ENCODE results near the gene CAMK1D.

CAMK1D gene

DNA sequence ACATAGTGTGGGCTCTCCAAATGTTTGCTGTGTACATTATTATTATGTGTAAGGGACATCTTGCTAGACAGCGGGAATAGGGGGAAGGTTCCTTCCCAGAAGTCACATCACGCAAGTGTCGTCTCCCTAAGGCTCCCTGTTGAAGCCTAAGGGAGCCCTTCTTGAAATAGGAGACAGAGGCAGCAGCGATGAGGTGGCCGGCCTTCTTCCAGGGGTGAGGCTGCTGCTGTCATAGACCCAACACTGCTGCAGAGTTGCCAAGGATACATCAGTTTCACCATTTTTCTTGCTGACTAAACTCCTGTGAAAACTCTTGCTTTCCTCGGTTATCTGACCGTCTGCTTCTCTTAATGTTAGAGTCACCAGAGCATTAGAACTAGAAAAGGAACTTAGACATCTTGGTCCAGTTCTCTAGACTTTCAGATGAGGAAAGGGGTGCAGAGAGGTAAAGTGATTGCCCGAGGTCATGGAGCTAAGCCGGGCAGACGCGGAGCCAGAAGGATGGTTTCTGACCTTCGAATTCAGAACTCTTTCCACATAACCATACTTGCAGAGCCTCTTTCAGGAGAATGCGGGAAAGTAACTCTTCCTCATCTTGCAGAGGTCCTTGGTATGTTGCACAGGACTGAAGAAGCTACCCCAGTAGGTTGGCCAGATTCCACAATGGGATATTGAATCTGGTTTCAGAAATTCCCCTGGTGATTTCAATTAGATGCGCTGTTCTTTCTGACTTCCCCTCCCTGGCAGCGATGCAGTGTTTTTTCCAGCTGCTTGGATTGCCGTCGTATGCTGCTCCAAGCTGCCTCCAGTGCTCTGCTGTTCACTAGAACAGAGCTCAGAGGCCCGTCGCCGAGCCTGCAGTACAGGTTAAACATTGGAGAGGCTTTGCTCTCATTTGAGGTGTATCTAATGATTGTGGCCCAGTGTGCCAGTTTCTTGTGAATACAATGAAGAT, 217.1 kb downstream of the CAMK1D start:
- no peak for DNase-seq

DNA sequence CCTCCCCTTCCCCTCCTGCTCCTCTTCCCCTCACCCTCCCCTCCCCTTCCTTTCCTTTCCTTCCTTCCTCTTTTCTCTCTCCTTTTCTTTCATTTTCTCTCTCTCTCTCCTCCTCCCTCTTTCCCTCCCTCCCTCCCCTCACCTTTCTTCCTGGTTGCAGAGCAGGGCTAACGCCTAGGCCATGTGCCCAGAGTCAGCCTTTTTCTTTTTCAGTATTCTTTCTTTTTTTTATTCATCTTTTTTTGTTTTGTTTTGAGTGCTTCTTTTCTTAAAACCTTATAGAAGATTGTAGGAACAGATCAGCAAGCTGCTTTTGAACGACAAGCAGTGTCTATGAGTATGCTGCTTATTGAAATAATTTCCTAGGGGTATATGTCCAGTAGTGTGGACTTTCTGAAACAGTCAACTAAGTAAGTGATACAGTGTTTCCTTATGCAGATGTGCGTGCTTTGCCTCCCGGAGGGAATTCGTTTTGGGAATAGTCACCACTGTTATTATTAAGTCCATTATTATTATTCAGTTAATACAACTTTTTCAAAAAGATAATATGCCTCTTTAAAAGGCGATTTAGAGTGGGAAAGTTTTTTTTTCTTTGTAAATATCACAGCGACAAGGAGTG, 219.2 kb downstream of the CAMK1D start:
- no peak for DNase-seq

DNA sequence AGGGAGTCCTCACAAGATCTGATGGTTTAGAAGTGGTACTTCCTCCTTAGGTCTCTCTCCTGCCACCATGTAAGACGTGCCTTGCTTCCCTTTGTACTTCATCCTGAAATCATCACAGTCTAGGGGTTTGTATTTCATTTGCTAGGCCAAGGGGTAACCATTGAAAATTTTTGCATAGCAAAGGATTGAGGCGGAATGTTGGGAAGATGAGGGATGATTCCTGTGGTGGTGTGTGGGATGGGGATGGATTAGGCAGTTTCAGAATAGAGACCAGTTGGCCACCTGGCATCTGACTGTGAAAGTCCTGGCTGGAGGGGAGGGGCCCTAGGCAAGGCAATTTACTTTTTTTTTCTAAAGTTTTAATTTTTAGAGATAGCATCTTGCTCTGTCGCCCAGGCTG, 222.9 kb downstream of the CAMK1D start:
- no peak for DNase-seq

DNA sequence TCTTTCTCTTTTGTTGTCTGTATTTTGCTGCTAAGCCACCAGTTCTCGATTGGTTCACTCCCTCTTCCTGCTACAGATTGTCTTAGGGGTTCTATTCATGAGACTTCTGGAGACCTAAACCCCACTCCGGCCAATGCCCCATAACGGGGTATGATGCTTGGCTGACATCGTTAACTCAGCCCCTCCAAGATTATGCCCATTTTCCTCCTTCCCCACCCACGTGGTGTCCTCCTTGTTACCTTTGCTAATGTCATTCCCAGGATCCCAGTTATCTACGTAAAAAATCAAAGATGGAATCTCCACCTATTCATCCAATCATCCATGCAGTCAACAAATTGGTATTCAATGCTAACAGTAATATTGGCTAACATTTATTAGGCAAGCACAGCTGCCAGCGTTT, 228.3 kb downstream of the CAMK1D start:
- no peak for DNase-seq

DNA sequence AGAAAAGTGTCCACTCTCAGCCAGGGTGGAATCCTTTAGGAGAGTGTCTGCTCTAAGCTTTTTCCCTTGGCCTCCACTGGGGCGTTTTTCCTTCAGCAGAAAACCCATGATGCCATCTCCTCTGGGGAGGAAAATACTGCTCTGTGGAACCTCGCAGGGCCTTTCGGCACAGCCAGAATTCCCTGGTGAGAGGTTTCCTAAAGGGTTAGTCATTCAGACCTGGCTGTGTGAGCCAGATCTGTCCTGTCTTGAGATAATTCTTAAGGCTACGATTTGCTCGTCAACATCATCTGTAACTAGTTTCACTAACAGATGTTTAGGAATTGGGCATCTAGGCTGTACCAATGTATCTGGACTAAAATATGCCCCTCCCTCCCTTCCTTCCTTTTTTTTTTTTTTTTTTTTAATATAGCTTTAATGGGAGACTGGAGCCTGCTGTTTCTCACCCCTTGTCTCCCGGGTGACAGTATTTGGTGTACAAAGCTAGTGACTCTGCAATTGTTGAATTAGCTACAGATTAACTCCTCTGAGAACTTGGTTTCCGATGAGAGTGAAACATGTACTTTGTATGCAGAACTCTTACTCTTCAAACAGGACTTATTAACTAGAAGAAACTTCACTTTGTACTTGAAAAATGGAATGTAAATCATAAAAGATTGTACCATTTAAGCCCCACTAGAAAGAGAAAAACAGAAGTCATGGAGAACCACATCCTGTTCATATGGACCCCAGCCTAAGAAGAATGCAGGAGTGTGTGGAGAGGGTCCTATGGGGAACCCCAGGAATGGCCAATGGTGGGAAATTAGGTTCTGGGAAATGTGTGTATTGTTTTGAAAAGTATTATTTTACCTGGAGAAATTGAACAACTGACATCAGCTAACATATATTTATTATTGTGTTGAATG, 230.9 kb downstream of the CAMK1D start:
- DNase-seq = no peak

DNA sequence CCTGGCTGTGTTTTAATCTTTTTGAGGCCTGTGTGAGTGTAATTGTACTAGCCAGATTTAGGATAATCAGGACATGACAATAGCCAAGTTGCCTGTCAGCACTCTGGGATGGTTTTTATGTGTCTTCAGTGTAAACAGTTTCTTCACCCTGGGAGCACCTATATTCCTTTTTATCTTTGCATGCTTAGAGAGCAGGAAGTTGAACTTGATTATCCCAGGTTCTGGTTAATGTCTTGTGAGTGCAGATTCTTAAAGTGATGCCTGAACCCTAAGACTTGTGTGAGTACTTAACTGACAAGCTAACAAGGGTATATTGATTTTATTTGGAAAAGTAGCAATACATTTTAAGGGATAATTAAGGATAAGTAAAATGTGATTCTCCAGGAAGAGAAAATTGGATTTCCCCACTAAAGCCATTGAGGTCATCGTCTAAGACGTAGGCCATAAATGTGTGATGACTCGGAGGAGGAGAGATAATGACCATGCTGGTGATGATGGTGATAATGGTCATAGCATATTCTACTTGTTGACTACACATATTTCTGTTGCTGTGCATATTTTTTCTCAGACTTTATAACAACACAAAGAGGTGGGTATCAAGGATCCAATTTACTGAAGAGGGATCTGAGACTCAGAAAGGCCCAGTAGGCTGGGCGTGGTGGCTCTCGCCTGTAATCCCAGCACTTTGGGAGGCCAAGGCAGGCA, 234.7 kb downstream of the CAMK1D start:
- no peak for DNase-seq

DNA sequence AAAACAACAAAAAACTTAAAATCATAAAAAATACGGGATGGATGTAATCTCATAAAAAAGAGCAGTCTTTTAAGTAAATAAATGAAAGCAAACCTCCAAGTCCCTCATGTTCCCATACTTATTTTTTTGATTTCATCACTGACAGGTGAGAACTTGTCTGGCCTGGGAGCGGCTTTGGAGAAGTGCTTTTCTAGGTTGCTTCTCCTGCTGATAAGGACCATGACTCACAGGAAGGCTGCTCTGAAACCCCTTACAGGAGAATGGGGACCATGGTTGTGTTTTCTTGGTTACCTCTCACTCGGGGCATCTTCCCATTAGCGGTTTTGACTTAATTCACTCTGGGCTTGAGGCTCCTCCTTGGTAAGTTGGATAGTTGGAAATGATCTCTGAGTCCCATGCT, 237.4 kb downstream of the CAMK1D start:
- DNase-seq = no peak

DNA sequence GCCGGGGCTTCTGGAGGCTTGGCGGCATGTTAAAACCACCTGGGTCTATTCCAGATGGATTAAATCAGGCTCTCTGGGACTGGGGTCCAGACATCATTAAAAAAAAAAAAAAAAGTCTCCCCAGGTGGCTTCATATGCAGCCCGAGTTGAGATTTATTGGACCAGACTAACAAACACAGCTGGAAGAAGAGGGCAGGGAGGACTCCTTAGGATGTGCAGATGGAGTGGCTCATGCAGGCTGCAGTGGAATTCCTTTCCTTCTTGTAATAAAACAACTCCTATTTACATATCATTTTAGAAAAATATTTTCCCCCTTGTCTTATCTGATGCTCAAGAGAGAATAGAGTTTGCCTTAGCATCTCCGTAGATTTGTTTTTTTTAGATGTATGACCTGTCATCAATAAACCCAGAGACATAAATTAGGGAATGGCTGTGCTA, 238.1 kb downstream of the CAMK1D start:
- no peak for DNase-seq

DNA sequence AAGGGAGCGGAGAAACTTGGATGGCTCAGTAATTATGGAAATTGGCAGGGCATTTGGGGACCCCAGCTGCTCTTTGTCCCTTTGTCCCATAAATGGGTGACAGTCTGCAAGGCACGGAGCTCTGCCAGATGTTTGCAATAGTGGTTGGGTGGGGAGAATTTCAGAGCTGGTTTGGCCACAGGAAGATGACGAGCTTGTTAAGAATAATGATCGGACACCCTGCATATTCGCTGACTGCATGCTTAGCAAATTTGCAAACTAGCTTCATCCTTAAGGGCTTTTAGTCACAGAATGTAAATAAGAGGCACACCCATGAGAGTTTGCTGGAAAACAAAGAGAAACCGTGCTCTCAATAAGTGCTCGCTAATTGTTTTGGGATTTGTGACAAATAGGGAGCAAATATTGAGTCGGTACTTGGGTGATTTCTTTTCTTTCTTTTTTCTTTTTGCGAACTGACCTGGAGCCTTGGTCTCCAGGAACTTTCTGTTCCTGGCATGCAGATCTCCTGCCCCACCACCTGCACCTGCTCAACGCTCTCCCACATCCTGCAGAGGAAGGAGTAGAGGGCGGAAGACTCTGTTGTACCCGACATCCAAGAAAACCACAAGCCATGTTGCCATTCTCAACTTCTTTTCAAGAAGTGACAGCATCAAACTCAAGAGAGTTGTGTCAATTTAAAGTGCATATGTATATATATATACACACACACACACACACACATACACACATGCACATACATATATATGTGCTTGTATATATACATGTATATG, 238.9 kb downstream of the CAMK1D start:
- no peak for DNase-seq

DNA sequence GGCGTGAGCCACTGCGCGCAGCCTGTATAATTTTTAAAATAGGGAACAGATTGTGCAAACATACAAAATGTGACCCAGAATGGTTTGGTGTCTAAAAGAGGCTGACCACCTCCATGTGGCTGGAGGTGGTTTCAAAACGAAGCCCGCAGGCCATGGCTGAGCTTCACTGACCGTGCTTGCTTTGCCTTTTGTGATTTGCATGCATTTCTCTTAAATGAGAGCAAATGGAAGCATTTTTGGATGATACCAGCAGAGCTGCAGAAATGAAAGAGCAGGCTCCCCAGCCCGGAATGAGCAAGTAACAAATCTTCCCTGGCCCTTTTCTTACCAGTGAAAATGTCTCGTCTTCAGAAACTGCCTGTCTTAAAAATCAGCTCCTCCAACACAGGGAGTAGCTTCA, 239.9 kb downstream of the CAMK1D start:
- no peak for DNase-seq

DNA sequence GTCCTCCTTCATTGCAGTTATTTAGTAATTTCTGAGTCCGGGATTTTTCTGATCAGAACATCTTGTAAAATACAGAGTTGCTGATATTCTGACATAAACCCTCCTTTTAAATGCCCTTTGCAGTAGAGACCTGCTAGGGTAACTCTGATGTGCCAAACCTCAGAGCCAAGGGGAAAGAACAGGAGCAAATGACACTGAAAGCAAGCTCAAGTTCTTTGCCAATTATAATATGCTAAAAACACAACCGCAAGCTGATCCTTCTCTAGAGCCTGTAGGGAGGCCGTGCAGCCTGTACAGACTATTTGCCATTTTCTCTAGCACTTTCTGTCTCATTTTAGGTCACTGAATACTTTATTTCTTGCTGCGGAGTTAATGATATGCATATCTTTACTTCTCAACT, 240.4 kb downstream of the CAMK1D start:
- no peak for DNase-seq

DNA sequence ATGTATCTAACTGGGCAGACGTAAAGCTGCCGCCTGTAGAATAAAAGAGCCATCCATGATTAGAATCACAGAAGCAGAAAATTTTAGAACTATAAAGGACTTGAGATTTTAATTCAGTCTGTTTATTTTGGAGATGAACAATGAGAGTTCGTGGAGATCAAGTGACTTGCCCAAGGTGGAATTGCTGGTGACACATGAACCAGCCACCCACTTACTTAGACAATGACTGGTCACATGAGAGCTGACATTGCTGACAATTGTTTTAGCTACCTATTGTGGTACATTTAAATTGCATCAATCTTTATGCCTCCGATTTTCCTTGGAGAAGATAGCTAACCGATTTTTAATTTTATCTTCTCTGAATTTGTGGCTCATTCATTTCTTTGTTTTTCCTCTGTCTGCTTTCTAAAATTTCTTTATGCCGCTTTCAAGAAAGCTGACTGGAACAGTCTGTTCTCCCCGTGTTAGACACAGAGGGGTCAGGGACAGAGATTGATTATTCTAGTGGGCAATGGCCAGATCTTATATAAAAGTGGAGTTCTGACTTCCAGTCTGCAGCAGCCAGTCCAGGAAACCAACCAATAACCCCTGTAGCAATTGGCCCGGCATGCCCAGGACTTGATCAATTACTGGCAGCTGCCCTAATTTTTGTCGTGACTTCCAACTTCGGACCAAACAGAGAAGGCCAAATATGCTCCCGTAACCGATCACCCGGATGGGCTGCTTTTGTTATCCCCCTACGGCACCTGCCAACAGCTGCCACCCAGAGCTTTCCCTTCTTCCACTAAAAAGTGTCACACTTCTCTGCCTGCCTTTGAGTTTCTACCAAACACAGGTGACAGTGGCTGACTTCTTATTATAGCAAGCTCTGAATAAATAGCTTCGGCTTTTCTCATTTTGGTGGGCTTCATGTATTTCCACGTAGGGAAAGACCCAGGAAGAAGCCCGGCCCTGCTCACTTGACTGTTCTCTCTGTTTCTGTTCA, 241.6 kb downstream of the CAMK1D start:
- DNase-seq = no peak

DNA sequence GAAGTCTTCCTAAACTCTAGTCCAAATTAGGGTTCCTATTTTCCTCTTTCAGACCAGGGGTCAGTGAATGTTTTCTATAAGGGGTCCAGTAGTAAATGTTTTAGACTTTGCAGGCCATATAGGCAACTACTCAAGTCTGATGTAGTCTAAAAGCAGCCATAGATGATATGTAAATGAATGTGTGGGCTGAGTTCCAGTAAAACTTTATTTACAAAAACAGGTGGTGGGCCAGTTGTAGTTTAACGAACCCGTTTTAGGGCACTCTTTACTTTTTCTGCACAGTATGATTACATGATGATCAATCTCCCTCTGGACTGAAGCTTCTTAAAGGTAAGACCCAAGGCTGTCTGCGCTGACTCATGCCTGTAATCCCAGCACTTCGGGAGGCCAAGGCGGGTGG, 243.6 kb downstream of the CAMK1D start:
- DNase-seq = no peak

DNA sequence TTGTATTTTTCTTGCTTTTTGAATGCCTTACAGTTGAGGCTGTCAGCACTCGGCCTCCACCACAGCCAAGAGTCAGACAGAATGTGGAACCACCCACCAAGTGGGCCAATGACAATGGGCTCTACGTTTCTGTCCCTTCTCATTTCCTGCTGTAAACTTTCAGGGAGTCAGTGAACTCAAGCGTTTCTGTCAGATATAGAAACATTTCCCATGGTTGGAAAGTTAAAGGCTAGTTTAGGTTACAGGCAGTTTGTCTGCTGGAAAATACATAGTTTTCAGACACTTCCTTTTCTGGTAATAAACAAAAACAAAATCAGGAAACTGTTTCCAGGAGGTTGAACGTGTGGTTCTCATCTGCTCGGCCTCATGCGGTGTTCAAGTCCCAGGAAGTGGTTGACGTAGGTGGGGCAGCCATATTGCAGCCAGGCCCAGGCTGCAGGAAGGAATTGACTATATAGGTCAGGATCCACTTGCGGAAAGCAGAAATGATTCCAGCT, 245.1 kb downstream of the CAMK1D start:
- DNase-seq = no peak

DNA sequence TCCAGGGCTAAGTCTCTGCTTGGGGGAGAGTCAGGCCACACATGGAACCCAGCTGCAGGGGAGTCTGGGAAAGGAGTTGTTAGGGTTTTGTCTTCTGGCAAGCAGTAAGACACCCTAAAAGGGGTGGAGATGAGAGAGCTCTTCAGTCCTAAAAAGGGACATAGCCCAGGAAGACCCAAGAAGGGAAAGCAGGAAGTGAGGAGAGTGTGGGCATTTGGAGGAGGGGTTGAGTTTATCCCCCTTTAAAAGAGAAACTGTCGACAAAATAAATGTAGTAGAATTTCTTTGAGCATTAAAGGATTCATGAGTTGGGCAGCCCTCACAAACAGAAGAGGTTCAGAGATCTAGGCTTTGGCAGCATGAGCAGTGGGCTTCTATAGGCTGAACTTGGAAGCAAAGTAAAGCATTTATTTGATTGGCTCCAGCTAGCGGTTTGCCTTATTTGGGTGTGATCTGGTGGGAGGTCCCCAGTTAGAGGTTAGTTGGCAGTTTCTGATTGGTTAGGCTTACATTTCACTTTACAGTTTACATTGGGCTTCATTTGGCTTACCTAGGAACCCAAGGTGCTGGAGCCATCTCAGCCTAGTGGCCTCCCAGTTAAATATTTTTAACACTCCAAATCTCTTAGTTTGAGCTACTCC, 246.7 kb downstream of the CAMK1D start:
- no peak for DNase-seq

DNA sequence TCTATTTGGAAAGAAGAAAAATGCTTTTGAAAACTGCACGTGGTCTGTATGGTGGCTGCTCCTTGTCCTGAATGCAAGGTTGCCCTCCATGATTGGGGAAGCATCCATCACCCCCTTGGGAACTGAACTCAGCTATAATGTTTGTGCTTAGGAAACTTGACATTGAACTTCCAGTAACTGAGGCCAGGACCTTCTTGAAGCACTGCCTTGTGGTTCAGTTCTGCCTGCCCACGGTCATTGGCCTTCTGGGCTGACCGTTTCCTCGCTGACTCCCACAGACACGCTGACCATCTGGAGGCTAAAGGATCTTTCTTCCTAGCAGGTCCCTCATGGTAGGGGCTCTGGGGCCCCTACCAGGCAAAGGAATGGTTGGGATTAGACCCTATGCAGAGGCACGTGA, 247.8 kb downstream of the CAMK1D start:
- no peak for DNase-seq

DNA sequence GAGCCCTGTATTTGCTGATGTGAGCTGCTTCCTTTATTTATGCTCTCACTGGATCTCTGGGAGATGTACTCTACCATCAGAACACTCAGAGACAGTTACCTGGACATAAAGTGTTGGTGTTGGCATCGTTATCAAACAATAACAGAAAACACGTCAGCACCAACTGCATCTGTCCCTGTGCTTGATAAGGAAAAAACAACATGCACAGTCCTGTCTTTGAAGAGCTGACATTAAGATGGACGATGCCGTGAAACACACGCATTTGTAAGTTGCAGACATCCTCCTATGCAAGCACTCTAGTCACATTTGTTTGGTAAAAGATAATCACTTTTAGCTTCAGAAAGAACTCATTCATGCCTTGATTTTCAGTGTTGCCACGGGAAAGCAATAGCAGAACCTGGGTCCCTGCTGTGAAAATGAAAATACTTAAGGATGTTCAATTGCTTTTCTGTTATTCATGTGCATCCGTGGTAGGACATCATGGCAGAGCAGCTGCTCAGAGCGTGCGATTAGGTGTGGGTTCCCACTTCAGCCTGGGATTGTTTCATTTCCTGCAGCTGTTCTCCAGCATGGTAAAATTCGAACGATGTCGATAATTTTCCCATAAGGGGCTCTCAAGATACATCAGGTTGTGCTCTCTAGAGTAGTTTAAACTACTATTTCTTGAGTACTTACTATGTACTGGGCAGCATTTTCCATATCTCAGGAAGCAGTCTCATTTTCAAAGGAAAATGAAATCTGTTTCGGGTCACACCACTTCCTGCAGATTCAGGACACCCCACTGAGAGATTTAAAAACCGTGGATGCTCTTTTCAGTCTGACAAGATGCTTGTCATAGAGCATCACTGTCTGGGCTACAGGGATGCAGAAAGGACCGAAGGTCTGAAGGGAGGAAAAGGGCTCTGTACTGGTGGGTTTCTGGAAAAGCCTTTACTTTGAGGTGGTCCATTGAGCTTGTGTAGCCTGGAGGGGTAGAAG, 248.7 kb downstream of the CAMK1D start:
- DNase-seq = no peak

DNA sequence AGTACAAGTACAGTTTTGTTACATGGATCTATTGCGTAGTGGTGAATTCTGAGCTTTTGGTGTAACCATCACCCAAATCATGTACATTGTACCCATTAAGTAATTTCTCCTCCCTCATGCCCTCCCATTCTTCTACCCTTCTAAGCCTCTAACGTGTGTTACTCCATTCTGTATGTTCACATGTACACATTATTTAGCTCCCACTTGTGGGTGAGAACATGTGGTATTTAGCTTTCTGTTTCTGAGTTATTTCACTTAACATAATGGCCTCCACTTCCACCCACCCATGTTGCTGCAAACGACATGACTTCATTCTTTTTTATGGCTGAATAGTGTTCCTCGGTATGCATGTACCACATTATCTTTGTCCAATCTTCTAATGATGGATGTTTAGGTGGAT, 251.3 kb downstream of the CAMK1D start:
- no peak for DNase-seq

DNA sequence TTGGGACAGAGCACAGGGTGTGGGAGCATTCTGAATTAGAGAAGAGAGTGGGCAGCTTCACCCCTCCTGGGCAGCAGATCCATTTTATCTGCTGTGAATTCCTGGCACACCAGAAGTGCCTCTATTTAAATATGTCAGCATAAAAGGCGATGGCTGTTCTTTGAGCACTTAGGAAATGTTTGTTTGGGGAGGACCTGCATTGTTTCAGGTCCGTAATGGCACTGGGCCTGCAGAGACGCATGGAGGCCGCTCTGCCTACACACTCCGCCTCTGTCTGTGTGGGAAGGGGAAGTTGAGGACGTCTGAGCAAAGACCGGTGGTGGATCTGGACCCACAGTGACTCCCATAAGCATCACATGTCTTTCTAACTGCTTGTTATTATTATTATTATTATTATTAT, 253.2 kb downstream of the CAMK1D start:
- no peak for DNase-seq

Data from Kasumi-1 (cell line).